Epidermal melanocyte (primary cell): ENCODE results near the gene STIMATE.

Source experiments
- DNase-seq: peaks from one replicate; pipeline ENCODE4 v3.0.0; 2011; ENCODE audit warnings: low spot score; ENCODE audit not compliant: insufficient read length

The STIMATE gene

GRCh38 chr3:52792961-52793695 lies 104.2 kb downstream of the STIMATE start:
- DNase-seq = no peak

DNA sequence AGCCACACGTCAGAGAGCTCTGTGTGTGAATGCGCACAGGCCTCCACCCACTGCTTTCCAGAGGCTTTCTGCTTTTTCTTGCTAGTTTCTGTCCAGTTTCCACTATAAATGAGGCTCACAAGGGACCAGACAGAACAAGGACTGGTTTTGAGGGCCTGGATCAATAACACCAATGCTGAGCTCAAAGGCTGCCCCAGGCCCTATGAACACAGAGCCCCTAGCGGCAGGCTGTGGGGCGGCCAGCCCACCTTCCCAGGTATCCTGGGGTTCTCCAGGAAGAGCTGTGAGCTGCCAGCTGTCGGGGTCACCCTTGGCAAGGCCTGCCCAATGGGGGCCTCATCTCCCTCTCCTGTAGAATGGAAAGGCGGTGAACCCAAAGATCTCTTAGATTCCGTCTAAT lies 104.9 kb downstream of the STIMATE start:
- DNase-seq = no peak

GRCh38 chr3:52791928-52792327 lies 105.4 kb downstream of the STIMATE start:
- DNase-seq = no peak

- peak; percentile 6 for DNase-seq
These were observed 106.0 kb downstream of the STIMATE start for GRCh38 chr3:52791366-52791765.

DNA sequence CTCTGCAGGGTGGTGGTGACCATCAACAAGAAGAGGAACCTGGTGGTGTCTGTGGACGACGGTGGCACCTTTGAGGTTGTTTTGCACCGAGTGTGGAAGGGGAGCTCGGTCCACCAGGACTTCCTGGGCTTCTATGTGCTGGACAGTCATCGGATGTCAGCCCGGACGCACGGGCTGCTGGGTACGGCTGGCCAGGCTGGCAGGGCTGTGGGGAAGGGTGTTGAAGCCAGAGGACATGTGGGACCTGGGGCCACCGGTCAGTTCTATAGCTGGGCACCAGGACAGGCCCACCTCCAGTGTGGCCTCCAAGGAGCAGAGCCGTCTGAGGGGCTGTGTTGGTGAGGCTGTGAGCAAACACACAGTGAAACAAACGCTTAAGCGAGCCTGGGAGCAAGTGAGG lies 106.6 kb downstream of the STIMATE start:
- DNase-seq = no peak

GRCh38 chr3:52790337-52790736 lies 107.0 kb downstream of the STIMATE start:
- DNase-seq = no peak

DNA sequence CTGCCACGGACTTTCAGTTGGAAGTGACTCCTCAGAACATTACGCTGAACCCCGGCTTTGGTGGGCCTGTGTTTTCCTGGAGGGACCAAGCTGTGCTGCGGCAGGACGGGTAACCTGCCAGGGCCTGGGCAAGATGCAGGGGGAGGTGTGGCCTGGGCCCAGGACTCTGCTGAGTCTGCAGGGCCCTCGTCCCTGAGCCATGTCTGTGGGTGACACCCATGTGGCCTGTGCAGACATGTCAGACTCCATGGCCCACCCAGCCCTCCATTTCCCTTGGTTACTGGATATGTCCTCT lies 107.7 kb downstream of the STIMATE start:
- no peak for DNase-seq

GRCh38 chr3:52788890-52789745 lies 108.2 kb downstream of the STIMATE start:
- DNase-seq = no peak

GRCh38 chr3:52787672-52788625 lies 109.4 kb downstream of the STIMATE start:
- DNase-seq = peak; percentile 4

- no peak for DNase-seq
These were observed 110.1 kb downstream of the STIMATE start for GRCh38 chr3:52787246-52787645.
